ENCODE data around the gene AP2A1. TPM values are rescaled to one million over a fixed set of nuclear protein-coding genes. Genes with fewer than 3 reads are reported as not detected.
"Not testable (repeated sequence)": the region's sequence is repeated elsewhere in the genome, so short reads cannot be mapped to it uniquely, and the experiment has no call there.

Gene AP2A1
- total RNA-seq, 1 donor from 2014 or later, result 168 TPM

DNA sequence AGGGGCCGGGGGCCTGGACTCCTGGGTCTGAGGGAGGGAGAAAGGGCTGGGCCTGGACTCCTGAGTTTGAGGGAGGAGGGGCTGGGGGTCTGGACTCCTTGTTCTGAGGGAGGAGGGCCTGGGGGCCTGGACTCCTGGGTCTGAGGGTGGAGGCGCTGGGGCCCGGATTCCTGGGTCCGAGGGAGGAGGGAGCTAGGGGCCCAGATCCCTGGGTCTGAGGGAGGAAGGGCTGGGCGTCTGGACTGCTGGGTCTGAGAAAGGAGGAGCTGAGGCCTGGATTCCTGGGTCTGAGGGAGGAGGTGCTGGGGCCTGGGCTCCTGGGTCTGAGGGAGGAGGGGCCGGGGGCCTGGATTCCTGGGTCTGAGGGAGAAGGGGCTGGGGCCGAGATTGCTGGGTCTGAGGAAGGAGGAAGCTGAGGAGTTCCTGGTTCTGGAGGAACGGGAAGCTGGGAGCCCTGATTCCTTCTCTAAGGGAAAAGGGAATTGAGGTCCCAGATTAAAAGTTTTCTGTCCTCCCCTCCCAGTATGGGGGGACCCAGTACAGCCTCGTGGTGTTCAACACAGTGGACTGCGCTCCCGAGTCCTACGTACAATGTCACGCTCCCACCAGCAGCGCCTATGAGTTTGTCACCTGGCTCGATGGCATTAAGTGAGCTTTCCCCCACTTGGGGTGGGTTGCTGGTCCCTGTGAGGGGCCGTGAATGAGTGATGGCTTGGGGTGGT, 52.0 kb downstream of the AP2A1 start:
- Histone ChIP-seq H3K27me3 (ENCODE audit: insufficient read depth, low read length) (no peaks in the 10 kb centered on the region), H2AFZ (ENCODE audit: low read depth, low read length) (peak overlapping the region; percentile 81), H3K27ac (ENCODE audit: low read depth, low read length) (peak overlapping the region; percentile 98), H3K9me3 (ENCODE audit: insufficient read depth, low read depth, low read length) (no peaks in the 10 kb centered on the region), H3K4me2 (ENCODE audit: low read length) (peak overlapping the region; percentile 95), H3K9ac (ENCODE audit: low read length) (peak overlapping the region; percentile 96), H3K36me3 (ENCODE audit: insufficient read depth, low read length) (peaks cover 5% of the 10 kb centered on the region), H3K4me1 (ENCODE audit: insufficient read depth, low read length) (peaks cover 9% of the 10 kb centered on the region), H4K20me1 (ENCODE audit: insufficient read depth, low read length) (peaks cover 19% of the 10 kb centered on the region), H3K79me2 (ENCODE audit: insufficient read depth, low read length) (peaks cover 42% of the 10 kb centered on the region), H3K4me3 (ENCODE audit: insufficient read depth, low read depth, low read length) (peak overlapping the region; percentile 91)
- FAIRE-seq, result no peak
- no peak for TF ChIP-seq EZH2 (IDR thresholded peaks at IDR 0.05; ENCODE audit: insufficient read depth, low read length)
- TF ChIP-seq, protein P1, sequence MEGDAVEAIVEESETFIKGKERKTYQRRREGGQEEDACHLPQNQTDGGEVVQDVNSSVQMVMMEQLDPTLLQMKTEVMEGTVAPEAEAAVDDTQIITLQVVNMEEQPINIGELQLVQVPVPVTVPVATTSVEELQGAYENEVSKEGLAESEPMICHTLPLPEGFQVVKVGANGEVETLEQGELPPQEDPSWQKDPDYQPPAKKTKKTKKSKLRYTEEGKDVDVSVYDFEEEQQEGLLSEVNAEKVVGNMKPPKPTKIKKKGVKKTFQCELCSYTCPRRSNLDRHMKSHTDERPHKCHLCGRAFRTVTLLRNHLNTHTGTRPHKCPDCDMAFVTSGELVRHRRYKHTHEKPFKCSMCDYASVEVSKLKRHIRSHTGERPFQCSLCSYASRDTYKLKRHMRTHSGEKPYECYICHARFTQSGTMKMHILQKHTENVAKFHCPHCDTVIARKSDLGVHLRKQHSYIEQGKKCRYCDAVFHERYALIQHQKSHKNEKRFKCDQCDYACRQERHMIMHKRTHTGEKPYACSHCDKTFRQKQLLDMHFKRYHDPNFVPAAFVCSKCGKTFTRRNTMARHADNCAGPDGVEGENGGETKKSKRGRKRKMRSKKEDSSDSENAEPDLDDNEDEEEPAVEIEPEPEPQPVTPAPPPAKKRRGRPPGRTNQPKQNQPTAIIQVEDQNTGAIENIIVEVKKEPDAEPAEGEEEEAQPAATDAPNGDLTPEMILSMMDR (IDR thresholded peaks at IDR 0.05; ENCODE audit: insufficient read depth, low read depth, low read length), result no peak
- H3K9me3 Mint-ChIP-seq (ENCODE audit: unreplicated experiment), result no peaks in the 10 kb centered on the region
- H3K4me3 Mint-ChIP-seq (ENCODE audit: unreplicated experiment), result peak overlapping the region; percentile 93
- H3K27me3 Mint-ChIP-seq (ENCODE audit: low read depth, unreplicated experiment), result no peaks in the 10 kb centered on the region
- peaks cover 10% of the 10 kb centered on the region for H3K4me1 Mint-ChIP-seq (ENCODE audit: low read depth, unreplicated experiment)
- peak overlapping the region; percentile 95 for H3K27ac Mint-ChIP-seq (ENCODE audit: unreplicated experiment)
- no peak for DNase-seq (ENCODE audit: low read depth)
- peaks cover 3% of the 10 kb centered on the region for H3K36me3 Mint-ChIP-seq (ENCODE audit: low read depth, unreplicated experiment)

DNA sequence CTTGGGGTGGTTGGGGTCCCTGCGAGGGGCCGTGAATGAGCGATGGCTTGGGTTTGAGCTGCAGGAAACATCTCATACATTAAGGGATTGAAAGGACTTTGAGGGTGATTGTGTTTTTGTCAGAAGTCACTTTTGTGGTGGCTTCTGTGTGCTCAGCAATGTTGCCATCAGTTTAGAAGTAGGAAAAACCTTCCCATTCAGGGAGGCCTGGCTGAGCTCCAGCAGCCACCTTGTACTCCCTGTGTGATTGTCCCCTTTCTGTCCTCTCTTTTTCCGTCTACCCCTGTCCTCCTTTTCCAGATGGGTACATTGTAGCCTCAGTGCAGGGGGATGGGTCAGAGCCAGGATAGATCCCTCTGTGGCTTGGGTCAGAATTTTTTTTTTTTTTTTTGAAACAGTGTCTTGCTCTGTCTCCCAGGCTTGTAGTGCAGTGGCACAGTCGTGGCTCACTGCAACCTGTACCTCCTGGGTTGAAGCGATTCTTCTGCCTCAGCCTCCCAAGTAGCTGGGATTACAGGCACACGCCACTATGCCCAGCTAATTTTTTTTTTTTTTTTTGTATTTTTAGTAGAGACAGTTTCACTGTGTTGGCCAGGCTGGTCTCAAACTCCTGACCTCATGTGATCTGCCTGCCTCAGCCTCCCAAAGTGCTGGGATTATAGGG, 52.8 kb downstream of the AP2A1 start:
- Histone ChIP-seq H3K4me3 (ENCODE audit: insufficient read depth, low read depth, low read length) (peak overlapping the region; percentile 91), H4K20me1 (ENCODE audit: insufficient read depth, low read length) (peaks cover 25% of the 10 kb centered on the region), H3K9ac (ENCODE audit: low read length) (peak overlapping the region; percentile 96), H3K79me2 (ENCODE audit: insufficient read depth, low read length) (peaks cover 48% of the 10 kb centered on the region), H3K4me2 (ENCODE audit: low read length) (peak overlapping the region; percentile 95)
- H3K36me3 Mint-ChIP-seq (ENCODE audit: low read depth, unreplicated experiment); H3K27me3 ChIP-seq (ENCODE audit: insufficient read depth, low read length); H3K27me3 Mint-ChIP-seq (ENCODE audit: low read depth, unreplicated experiment); H3K4me1 ChIP-seq (ENCODE audit: insufficient read depth, low read length); DNase-seq (ENCODE audit: low read depth); H2AFZ ChIP-seq (ENCODE audit: low read depth, low read length); H3K9me3 Mint-ChIP-seq (ENCODE audit: unreplicated experiment); H3K27ac ChIP-seq (ENCODE audit: low read depth, low read length); H3K9me3 ChIP-seq (ENCODE audit: insufficient read depth, low read depth, low read length); FAIRE-seq; H3K36me3 ChIP-seq (ENCODE audit: insufficient read depth, low read length): not testable (repeated sequence)
- peak overlapping the region; percentile 95 for H3K27ac Mint-ChIP-seq (ENCODE audit: unreplicated experiment)
- H3K4me1 Mint-ChIP-seq (ENCODE audit: low read depth, unreplicated experiment), result peaks cover 10% of the 10 kb centered on the region
- H3K4me3 Mint-ChIP-seq (ENCODE audit: unreplicated experiment), result peak overlapping the region; percentile 93

DNA sequence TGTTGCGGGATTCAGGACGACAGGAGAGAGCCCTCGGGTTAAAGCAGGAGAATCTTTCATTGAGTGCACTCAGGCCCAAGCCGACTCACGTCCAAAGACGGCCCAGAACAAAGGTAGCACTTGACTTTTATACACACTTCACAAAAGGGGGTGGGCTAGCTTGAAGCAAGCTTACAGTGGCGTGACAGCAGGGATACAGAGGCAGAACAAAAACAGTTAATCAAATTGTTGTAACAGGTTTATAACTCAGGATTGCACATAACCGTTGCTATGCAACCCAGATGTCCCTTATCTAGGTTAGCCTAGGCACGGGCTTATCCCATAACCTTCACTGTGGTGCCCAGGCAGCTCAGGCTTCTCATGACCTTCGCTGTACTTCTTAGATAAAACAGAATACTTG, 53.3 kb downstream of the AP2A1 start:
- H3K36me3 ChIP-seq (ENCODE audit: insufficient read depth, low read length), result peaks cover 8% of the 10 kb centered on the region
- Mint-ChIP-seq H3K36me3 (ENCODE audit: low read depth, unreplicated experiment) (peaks cover 3% of the 10 kb centered on the region), H3K4me1 (ENCODE audit: low read depth, unreplicated experiment) (peaks cover 10% of the 10 kb centered on the region), H3K27ac (ENCODE audit: unreplicated experiment) (peak overlapping the region; percentile 47), H3K4me3 (ENCODE audit: unreplicated experiment) (no peak overlapping the region), H3K9me3 (ENCODE audit: unreplicated experiment) (no peaks in the 10 kb centered on the region), H3K27me3 (ENCODE audit: low read depth, unreplicated experiment) (no peaks in the 10 kb centered on the region)
- H3K4me1 ChIP-seq (ENCODE audit: insufficient read depth, low read length), result peaks cover 6% of the 10 kb centered on the region
- no peak overlapping the region for H3K27ac ChIP-seq (ENCODE audit: low read depth, low read length)
- peaks cover 54% of the 10 kb centered on the region for H3K79me2 ChIP-seq (ENCODE audit: insufficient read depth, low read length)
- H3K4me3 ChIP-seq (ENCODE audit: insufficient read depth, low read depth, low read length), result no peak overlapping the region
- no peak for TF ChIP-seq EZH2 (IDR thresholded peaks at IDR 0.05; ENCODE audit: insufficient read depth, low read length)
- TF ChIP-seq, protein P1 (IDR thresholded peaks at IDR 0.05; ENCODE audit: insufficient read depth, low read depth, low read length), result no peak
- H3K9ac ChIP-seq (ENCODE audit: low read length), result no peak overlapping the region
- no peaks in the 10 kb centered on the region for H3K27me3 ChIP-seq (ENCODE audit: insufficient read depth, low read length)
- no peak overlapping the region for H2AFZ ChIP-seq (ENCODE audit: low read depth, low read length)
- H4K20me1 ChIP-seq (ENCODE audit: insufficient read depth, low read length), result peaks cover 31% of the 10 kb centered on the region
- H3K9me3 ChIP-seq (ENCODE audit: insufficient read depth, low read depth, low read length), result no peaks in the 10 kb centered on the region
- no peak for DNase-seq (ENCODE audit: low read depth)
- FAIRE-seq, result no peak
- no peak overlapping the region for H3K4me2 ChIP-seq (ENCODE audit: low read length)

All from astrocyte (in vitro differentiated cells and primary cell).